SK-N-SH (cell line): Measurements from ENCODE around the gene GEN1.

Source experiments
- CHD2 ChIP-seq: fragments of 150-350 bp; IDR thresholded peaks from 2 replicates; pipeline ENCODE4 v1.6.1; 2018; ENCODE audit warnings: low read length; ENCODE audit not compliant: partially characterized antibody
- EP300 ChIP-seq, 2 experiments: IDR thresholded peaks; 2 replicates each; pipeline versions ENCODE4 v1.4.0 to v1.6.1; 2012; ENCODE audit warnings: borderline replicate concordance in 1 of 2, low read depth in 1 of 2, low read length in 1 of 2
- FOXM1 ChIP-seq: IDR thresholded peaks from 2 replicates; pipeline ENCODE4 v1.4.0; 2012; ENCODE audit warnings: low read depth, mild to moderate bottlenecking
- GATA2 ChIP-seq: sonication (generic); formaldehyde crosslinking; IDR thresholded peaks from 2 replicates; pipeline ENCODE4 v1.5.0; 2020; ENCODE audit warnings: mild to moderate bottlenecking, missing genetic modification reagents
- NFIC ChIP-seq: IDR thresholded peaks from 2 replicates; pipeline ENCODE4 v1.4.0; 2012; ENCODE audit warnings: borderline replicate concordance
- NRF1 ChIP-seq: IDR thresholded peaks from 2 replicates; pipeline ENCODE4 v1.6.1; 2012; ENCODE audit warnings: low read depth, mild to moderate bottlenecking, low read length
- POLR2AphosphoS5 ChIP-seq: IDR thresholded peaks from 2 replicates; pipeline ENCODE4 v1.6.1; 2012; ENCODE audit warnings: low read depth, low read length
- RAD21 ChIP-seq: IDR thresholded peaks from 2 replicates; pipeline ENCODE4 v1.6.1; 2012; ENCODE audit warnings: mild to moderate bottlenecking, low read length
- RFX5 ChIP-seq: IDR thresholded peaks from 2 replicates; pipeline ENCODE4 v1.6.1; 2012; ENCODE audit warnings: mild to moderate bottlenecking, improper control_type of control experiment, low read length
- TAF1 ChIP-seq: IDR thresholded peaks from 2 replicates; pipeline ENCODE4 v1.6.1; 2012; ENCODE audit warnings: low read depth, mild to moderate bottlenecking, low read length, moderate library complexity, borderline replicate concordance
- TF ChIP-seq, protein P1 (sequence below): fragments of 200-600 bp; sonication (generic); IDR thresholded peaks from 2 replicates; pipeline ENCODE4 v1.6.1; 2017; ENCODE audit warnings: antibody characterized with exemption, mild to moderate bottlenecking, moderate library complexity
- TF ChIP-seq, protein P2 (sequence below): IDR thresholded peaks from 2 replicates; pipeline ENCODE4 v1.6.1; 2012; ENCODE audit warnings: mild to moderate bottlenecking, low read depth, low read length, moderate library complexity
- TF ChIP-seq, protein P3 (sequence below): IDR thresholded peaks from 2 replicates; pipeline ENCODE4 v1.4.0; 2012; ENCODE audit warnings: low read depth
- TF ChIP-seq, protein P4 (sequence below): fragments of 150-350 bp; IDR thresholded peaks from 2 replicates; pipeline ENCODE4 v1.6.1; 2017; ENCODE audit warnings: antibody characterized with exemption, low read length, low read depth, borderline replicate concordance

GRCh38 chr2:17747684-17748452 lies 6.1 kb upstream of the GEN1 start:
- TF ChIP-seq, protein P1, sequence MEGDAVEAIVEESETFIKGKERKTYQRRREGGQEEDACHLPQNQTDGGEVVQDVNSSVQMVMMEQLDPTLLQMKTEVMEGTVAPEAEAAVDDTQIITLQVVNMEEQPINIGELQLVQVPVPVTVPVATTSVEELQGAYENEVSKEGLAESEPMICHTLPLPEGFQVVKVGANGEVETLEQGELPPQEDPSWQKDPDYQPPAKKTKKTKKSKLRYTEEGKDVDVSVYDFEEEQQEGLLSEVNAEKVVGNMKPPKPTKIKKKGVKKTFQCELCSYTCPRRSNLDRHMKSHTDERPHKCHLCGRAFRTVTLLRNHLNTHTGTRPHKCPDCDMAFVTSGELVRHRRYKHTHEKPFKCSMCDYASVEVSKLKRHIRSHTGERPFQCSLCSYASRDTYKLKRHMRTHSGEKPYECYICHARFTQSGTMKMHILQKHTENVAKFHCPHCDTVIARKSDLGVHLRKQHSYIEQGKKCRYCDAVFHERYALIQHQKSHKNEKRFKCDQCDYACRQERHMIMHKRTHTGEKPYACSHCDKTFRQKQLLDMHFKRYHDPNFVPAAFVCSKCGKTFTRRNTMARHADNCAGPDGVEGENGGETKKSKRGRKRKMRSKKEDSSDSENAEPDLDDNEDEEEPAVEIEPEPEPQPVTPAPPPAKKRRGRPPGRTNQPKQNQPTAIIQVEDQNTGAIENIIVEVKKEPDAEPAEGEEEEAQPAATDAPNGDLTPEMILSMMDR = no peak
- TF ChIP-seq, protein P2, sequence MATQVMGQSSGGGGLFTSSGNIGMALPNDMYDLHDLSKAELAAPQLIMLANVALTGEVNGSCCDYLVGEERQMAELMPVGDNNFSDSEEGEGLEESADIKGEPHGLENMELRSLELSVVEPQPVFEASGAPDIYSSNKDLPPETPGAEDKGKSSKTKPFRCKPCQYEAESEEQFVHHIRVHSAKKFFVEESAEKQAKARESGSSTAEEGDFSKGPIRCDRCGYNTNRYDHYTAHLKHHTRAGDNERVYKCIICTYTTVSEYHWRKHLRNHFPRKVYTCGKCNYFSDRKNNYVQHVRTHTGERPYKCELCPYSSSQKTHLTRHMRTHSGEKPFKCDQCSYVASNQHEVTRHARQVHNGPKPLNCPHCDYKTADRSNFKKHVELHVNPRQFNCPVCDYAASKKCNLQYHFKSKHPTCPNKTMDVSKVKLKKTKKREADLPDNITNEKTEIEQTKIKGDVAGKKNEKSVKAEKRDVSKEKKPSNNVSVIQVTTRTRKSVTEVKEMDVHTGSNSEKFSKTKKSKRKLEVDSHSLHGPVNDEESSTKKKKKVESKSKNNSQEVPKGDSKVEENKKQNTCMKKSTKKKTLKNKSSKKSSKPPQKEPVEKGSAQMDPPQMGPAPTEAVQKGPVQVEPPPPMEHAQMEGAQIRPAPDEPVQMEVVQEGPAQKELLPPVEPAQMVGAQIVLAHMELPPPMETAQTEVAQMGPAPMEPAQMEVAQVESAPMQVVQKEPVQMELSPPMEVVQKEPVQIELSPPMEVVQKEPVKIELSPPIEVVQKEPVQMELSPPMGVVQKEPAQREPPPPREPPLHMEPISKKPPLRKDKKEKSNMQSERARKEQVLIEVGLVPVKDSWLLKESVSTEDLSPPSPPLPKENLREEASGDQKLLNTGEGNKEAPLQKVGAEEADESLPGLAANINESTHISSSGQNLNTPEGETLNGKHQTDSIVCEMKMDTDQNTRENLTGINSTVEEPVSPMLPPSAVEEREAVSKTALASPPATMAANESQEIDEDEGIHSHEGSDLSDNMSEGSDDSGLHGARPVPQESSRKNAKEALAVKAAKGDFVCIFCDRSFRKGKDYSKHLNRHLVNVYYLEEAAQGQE = no peak
- TF ChIP-seq EP300 (IDR thresholded peaks at IDR 0.05; ENCODE audit: borderline replicate concordance in 1 of 2, low read depth in 1 of 2, low read length in 1 of 2) = no peak
- no peak for TF ChIP-seq RAD21
- TF ChIP-seq, protein P3, sequence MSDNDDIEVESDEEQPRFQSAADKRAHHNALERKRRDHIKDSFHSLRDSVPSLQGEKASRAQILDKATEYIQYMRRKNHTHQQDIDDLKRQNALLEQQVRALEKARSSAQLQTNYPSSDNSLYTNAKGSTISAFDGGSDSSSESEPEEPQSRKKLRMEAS = no peak
- TF ChIP-seq POLR2AphosphoS5 = no peak
- TF ChIP-seq RFX5 = no peak
- no peak for TF ChIP-seq FOXM1
- TF ChIP-seq NRF1 = no peak
- TF ChIP-seq TAF1 = no peak
- TF ChIP-seq CHD2 = no peak
- TF ChIP-seq, protein P4, sequence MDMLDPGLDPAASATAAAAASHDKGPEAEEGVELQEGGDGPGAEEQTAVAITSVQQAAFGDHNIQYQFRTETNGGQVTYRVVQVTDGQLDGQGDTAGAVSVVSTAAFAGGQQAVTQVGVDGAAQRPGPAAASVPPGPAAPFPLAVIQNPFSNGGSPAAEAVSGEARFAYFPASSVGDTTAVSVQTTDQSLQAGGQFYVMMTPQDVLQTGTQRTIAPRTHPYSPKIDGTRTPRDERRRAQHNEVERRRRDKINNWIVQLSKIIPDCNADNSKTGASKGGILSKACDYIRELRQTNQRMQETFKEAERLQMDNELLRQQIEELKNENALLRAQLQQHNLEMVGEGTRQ = no peak
- no peak for TF ChIP-seq GATA2
- TF ChIP-seq NFIC = no peak
